Stimulated activated CD8-positive, alpha-beta memory T cell treated with anti-CD3 and anti-CD28 coated beads, Interleukin-15, amount 100 ng/mL, for 48 hours (primary cell): Measurements from ENCODE around the gene DNAJC25.
"Not testable (repeated sequence)": the region's sequence is repeated elsewhere in the genome, so short reads cannot be mapped to it uniquely, and the experiment has no call there.

Experiments used
- DNase-seq, 2 donors: peaks; one replicate each; pipeline ENCODE4 v3.0.0-alpha.2; 2020; ENCODE audit warnings: low read depth in 2 of 2

The DNAJC25 gene

GRCh38 chr9:111631214-111631971 is at the start of gene DNAJC25:
Gene DNAJC25, plus strand, starts transcription at chr9:111631334. Its CDS starts 74 bp downstream, at chr9:111631408.
- DNase-seq, result peak; percentile 96 to 97

- no peak for DNase-seq
Observed at GRCh38 chr9:111582888-111583287, 48.2 kb upstream of the DNAJC25 start.

GRCh38 chr9:111586378-111586777 is 44.8 kb upstream of the DNAJC25 start:
- DNase-seq, result no peak

- DNase-seq, result no peak
Observed at GRCh38 chr9:111588846-111589245, 42.3 kb upstream of the DNAJC25 start.

GRCh38 chr9:111597852-111598732 is 33.0 kb upstream of the DNAJC25 start:
- DNase-seq, result peak in 1 of 2 donors; percentile 13

GRCh38 chr9:111598733-111599091 is 32.4 kb upstream of the DNAJC25 start:
- DNase-seq, result no peak

GRCh38 chr9:111599092-111599954 is 31.8 kb upstream of the DNAJC25 start, which contains the start of gene PTGR1:
Gene PTGR1, minus strand, starts transcription at chr9:111599647. Its CDS starts 2,225 bp downstream, at chr9:111597422.
- no peak for DNase-seq

GRCh38 chr9:111599955-111600343 is 31.2 kb upstream of the DNAJC25 start:
- DNase-seq, result no peak

GRCh38 chr9:111601237-111602018 is 29.7 kb upstream of the DNAJC25 start:
- no peak for DNase-seq

- DNase-seq, result no peak
Observed at GRCh38 chr9:111603041-111603440, 28.1 kb upstream of the DNAJC25 start.

- no peak for DNase-seq
Observed at GRCh38 chr9:111604054-111604615, 27.0 kb upstream of the DNAJC25 start.

GRCh38 chr9:111605041-111605559 is 26.0 kb upstream of the DNAJC25 start:
- no peak for DNase-seq

- no peak for DNase-seq
Observed at GRCh38 chr9:111610149-111610548, 21.0 kb upstream of the DNAJC25 start.

- DNase-seq, result no peak
Observed at GRCh38 chr9:111610845-111611244, 20.3 kb upstream of the DNAJC25 start.

- DNase-seq, result no peak
Observed at GRCh38 chr9:111613436-111614040, 17.6 kb upstream of the DNAJC25 start.

GRCh38 chr9:111615928-111616327 is 15.2 kb upstream of the DNAJC25 start:
- no peak for DNase-seq

- not testable (repeated sequence) for DNase-seq
Observed at GRCh38 chr9:111617349-111617748, 13.8 kb upstream of the DNAJC25 start.

- no peak for DNase-seq
Observed at GRCh38 chr9:111621895-111622480, 9.1 kb upstream of the DNAJC25 start.

GRCh38 chr9:111622626-111623025 is 8.5 kb upstream of the DNAJC25 start:
- DNase-seq, result no peak
